Esophagus squamous epithelium (tissue), 5 donors: ENCODE results near the gene GNG12. TPM values are rescaled to one million over a fixed set of nuclear protein-coding genes. Genes with fewer than 3 reads are reported as not detected.

Experiments
- DNase-seq: peaks from one replicate; lab custom pipeline; 2025; lab: John Stamatoyannopoulos, UW
- H3K27ac ChIP-seq, 4 donors: fragments of 200-600 bp; sonication (generic); one replicate each; pipeline ENCODE4 v1.5.1; 2016 to 2019; ENCODE audit warnings: mild to moderate bottlenecking in 1 of 4
- H3K27me3 ChIP-seq, 4 donors: fragments of 200-600 bp; sonication (generic); 1 replicate in 3 of 4; 2 replicates in 1 of 4; pipeline versions ENCODE4 v1.5.1 to v1.6.0; 2017 to 2021; ENCODE audit warnings: antibody characterized with exemption in 1 of 4
- H3K36me3 ChIP-seq, 3 donors: fragments of 200-600 bp; sonication (generic); one replicate each; pipeline ENCODE4 v1.5.1; 2016 to 2019
- H3K4me1 ChIP-seq, 3 donors: fragments of 200-600 bp; sonication (generic); one replicate each; pipeline ENCODE4 v1.5.1; 2017 to 2019
- H3K4me3 ChIP-seq, 4 donors: fragments of 200-600 bp; sonication (generic); 1 replicate in 3 of 4; 2 replicates in 1 of 4; pipeline ENCODE4 v1.5.1; 2016 to 2019; ENCODE audit warnings: mild to moderate bottlenecking in 2 of 4, moderate library complexity in 1 of 4
- H3K9me3 ChIP-seq, 3 donors: fragments of 200-600 bp; sonication (generic); one replicate each; pipeline ENCODE4 v1.5.1; 2016 to 2019
- POLR2A ChIP-seq, 4 donors: fragments of 450-650 bp; IDR thresholded peaks; one replicate each; pipeline ENCODE4 v1.6.1; 2017; ENCODE audit warnings: antibody characterized with exemption in 4 of 4, mild to moderate bottlenecking in 4 of 4, moderate library complexity in 3 of 4
- WGBS, 2 donors: methylation state at CpG; one replicate each; pipeline ENCODE4 v1.1.5; 2018; 5-methylcytosine and 5-hydroxymethylcytosine counted together
- intact Hi-C: fragments of 100-400 bp; cut with DNase I; formaldehyde crosslinking; loops from one replicate; pipeline ENCODE4 v1.15.0; 2022
- total RNA-seq, 4 donors: library from RNA; depleted of rRNA; stranded (reverse); fragments of >200 nt; gene quantifications; one replicate each; pipeline ENCODE4 v1.1.0, GENCODE V29; 2016
- TF ChIP-seq, protein P1 (sequence below), 6 experiments: fragments of 450-650 bp in 4 of 6; fragments of 200-600 bp in 2 of 6; sonication (generic) in 2 of 6; IDR thresholded peaks; one replicate each; pipeline ENCODE4 v1.5.1; 2016 to 2019; ENCODE audit warnings: antibody characterized with exemption in 6 of 6, mild to moderate bottlenecking in 4 of 6, moderate library complexity in 4 of 6
- donor health status: DM: yes; HTN: yes; CAD: no.

GNG12 gene
- total RNA-seq, 4 donors from 2014 or later, result 65.4 to 104 (median 89.9) TPM

GRCh38 chr1:67682659-67683197 lies 150.5 kb downstream of the GNG12 start:
- peak overlapping the region; percentile 37 to 99 (median 54) for H3K27ac ChIP-seq
- H3K27me3 ChIP-seq, result no peaks in the 10 kb centered on the region
- intact Hi-C loops, result loop anchor here (10.0 kb wide), 2 partner anchors 118 to 152 kb away; partner anchors contain the start of gene GNG12
- TF ChIP-seq, protein P1, sequence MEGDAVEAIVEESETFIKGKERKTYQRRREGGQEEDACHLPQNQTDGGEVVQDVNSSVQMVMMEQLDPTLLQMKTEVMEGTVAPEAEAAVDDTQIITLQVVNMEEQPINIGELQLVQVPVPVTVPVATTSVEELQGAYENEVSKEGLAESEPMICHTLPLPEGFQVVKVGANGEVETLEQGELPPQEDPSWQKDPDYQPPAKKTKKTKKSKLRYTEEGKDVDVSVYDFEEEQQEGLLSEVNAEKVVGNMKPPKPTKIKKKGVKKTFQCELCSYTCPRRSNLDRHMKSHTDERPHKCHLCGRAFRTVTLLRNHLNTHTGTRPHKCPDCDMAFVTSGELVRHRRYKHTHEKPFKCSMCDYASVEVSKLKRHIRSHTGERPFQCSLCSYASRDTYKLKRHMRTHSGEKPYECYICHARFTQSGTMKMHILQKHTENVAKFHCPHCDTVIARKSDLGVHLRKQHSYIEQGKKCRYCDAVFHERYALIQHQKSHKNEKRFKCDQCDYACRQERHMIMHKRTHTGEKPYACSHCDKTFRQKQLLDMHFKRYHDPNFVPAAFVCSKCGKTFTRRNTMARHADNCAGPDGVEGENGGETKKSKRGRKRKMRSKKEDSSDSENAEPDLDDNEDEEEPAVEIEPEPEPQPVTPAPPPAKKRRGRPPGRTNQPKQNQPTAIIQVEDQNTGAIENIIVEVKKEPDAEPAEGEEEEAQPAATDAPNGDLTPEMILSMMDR (IDR thresholded peaks at IDR 0.05), result no peak
- no peak for TF ChIP-seq POLR2A (IDR thresholded peaks at IDR 0.05)
- H3K4me1 ChIP-seq, result peaks cover 18 to 37% (median 19%) of the 10 kb centered on the region in 3 donors
- H3K36me3 ChIP-seq, result peaks cover 0 to 7% (median 3%) of the 10 kb centered on the region in 3 donors
- WGBS, 2 donors, result 22 to 24% methylated on average over 3 of the region's 3 CpGs
- H3K9me3 ChIP-seq, result no peaks in the 10 kb centered on the region
- no peak overlapping the region for H3K4me3 ChIP-seq
- no peak for DNase-seq

- H3K27me3 ChIP-seq, result no peaks in the 10 kb centered on the region
- no peak overlapping the region for H3K4me3 ChIP-seq
- 94 to 96% methylated on average over 2 of the region's 2 CpGs for WGBS, 2 donors
- peaks cover 7 to 26% (median 13%) of the 10 kb centered on the region in 3 donors for H3K4me1 ChIP-seq
- no peak for DNase-seq
- no peaks in the 10 kb centered on the region for H3K36me3 ChIP-seq
- no peak overlapping the region for H3K27ac ChIP-seq
- no peaks in the 10 kb centered on the region for H3K9me3 ChIP-seq
- intact Hi-C loops, result loop anchor here (10.0 kb wide), 2 partner anchors 116 to 154 kb away; partner anchors contain the start of gene GNG12
- TF ChIP-seq, protein P1 (IDR thresholded peaks at IDR 0.05), result no peak
- TF ChIP-seq POLR2A (IDR thresholded peaks at IDR 0.05), result no peak
Observed at GRCh38 chr1:67680486-67680885, 152.8 kb downstream of the GNG12 start.

- intact Hi-C loops, result loop anchor here (10.0 kb wide), 2 partner anchors 115 to 155 kb away; partner anchors contain the start of gene GNG12
- no peak for DNase-seq
Observed at GRCh38 chr1:67679691-67680090, 153.6 kb downstream of the GNG12 start.

DNA sequence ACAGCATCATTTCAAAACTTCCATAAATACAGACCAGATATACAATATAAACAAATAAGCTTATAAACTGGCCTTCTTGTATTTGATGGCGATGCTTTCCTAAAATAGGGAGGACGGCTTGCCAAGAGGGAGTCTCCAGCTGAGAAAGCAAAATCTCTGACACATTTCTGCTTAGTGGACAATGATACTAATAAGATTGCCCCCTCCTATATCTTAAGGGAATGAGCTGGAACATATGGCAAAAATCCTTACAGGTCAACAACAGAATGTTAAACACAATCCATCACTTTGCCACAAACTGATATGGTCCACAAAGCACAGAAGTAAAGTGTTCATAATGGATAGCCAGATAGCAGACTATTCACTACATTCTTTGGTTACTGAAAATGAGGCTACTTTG lies 155.3 kb downstream of the GNG12 start:
- no peaks in the 10 kb centered on the region for H3K36me3 ChIP-seq
- no peak for TF ChIP-seq POLR2A (IDR thresholded peaks at IDR 0.05)
- TF ChIP-seq, protein P1 (IDR thresholded peaks at IDR 0.05), result no peak
- intact Hi-C loops, result no loop called here
- no peak for DNase-seq
- H3K4me1 ChIP-seq, result peaks cover 2 to 22% (median 3%) of the 10 kb centered on the region in 3 donors
- H3K27ac ChIP-seq, result no peak overlapping the region
- no peaks in the 10 kb centered on the region for H3K27me3 ChIP-seq
- H3K4me3 ChIP-seq, result no peak overlapping the region
- 77 to 81% methylated on average over 2 of the region's 2 CpGs for WGBS, 2 donors
- H3K9me3 ChIP-seq, result no peaks in the 10 kb centered on the region

More at GRCh38 chr1:67679691-67680090, 153.6 kb downstream of the GNG12 start:
- Histone ChIP-seq H3K27me3 (no peaks in the 10 kb centered on the region), H3K4me1 (peaks cover 7 to 32% (median 13%) of the 10 kb centered on the region in 3 donors), H3K9me3 (no peaks in the 10 kb centered on the region), H3K36me3 (no peaks in the 10 kb centered on the region), H3K27ac (no peak overlapping the region), H3K4me3 (no peak overlapping the region)
- TF ChIP-seq POLR2A (IDR thresholded peaks at IDR 0.05), result no peak
- TF ChIP-seq, protein P1 (IDR thresholded peaks at IDR 0.05), result no peak

GRCh38 chr1:67677408-67677807 lies 155.9 kb downstream of the GNG12 start:
- no peak for DNase-seq
- no peak overlapping the region for H3K4me3 ChIP-seq
- no peak overlapping the region for H3K27ac ChIP-seq
- peaks cover 0 to 16% (median 0%) of the 10 kb centered on the region in 3 donors for H3K4me1 ChIP-seq
- no peaks in the 10 kb centered on the region for H3K27me3 ChIP-seq
- WGBS, 2 donors, result 86 to 95% methylated on average over 2 of the region's 2 CpGs
- H3K36me3 ChIP-seq, result no peaks in the 10 kb centered on the region
- intact Hi-C loops, result no loop called here
- no peak for TF ChIP-seq POLR2A (IDR thresholded peaks at IDR 0.05)
- TF ChIP-seq, protein P1 (IDR thresholded peaks at IDR 0.05), result no peak
- H3K9me3 ChIP-seq, result no peaks in the 10 kb centered on the region
